Neural progenitor cell (in vitro differentiated cells): ENCODE measurements around the gene RBM26. TPM values are rescaled to one million over a fixed set of nuclear protein-coding genes. Genes with fewer than 3 reads are reported as not detected.
A peak's percentile ranks its signal among the peaks of the same experiment; 100 is the strongest.

Experiments
- DNase-seq: peaks from one replicate; pipeline ENCODE4 v3.0.0-alpha.2; 2016; ENCODE audit warnings: low spot score
- H2AFZ ChIP-seq: fragments of 200-600 bp; sonication (generic); replicated peaks from 2 replicates; pipeline ENCODE4 v1.6.1; 2016; ENCODE audit warnings: antibody characterized with exemption
- H3F3A ChIP-seq: fragments of 200-600 bp; sonication (generic); 2 replicates; pipeline ENCODE4 v1.6.1; 2016; ENCODE audit warnings: antibody characterized with exemption, low read depth
- H3K27ac ChIP-seq: fragments of 200-600 bp; sonication (generic); 2 replicates; pipeline ENCODE4 v1.5.1; 2016; ENCODE audit warnings: mild to moderate bottlenecking
- H3K27me3 ChIP-seq: fragments of 200-600 bp; sonication (generic); 2 replicates; pipeline ENCODE4 v1.6.1; 2016; ENCODE audit warnings: mild to moderate bottlenecking, moderate library complexity
- H3K36me3 ChIP-seq: fragments of 200-600 bp; sonication (generic); 2 replicates; pipeline ENCODE4 v1.5.1; 2016
- H3K4me1 ChIP-seq: fragments of 200-600 bp; sonication (generic); 2 replicates; pipeline ENCODE4 v1.6.1; 2016; ENCODE audit warnings: mixed run types
- H3K4me2 ChIP-seq: fragments of 200-600 bp; sonication (generic); 2 replicates; pipeline ENCODE4 v1.6.1; 2016
- H3K4me3 ChIP-seq: fragments of 200-600 bp; sonication (generic); 2 replicates; pipeline ENCODE4 v1.5.1; 2016
- H3K79me2 ChIP-seq: fragments of 200-600 bp; sonication (generic); 2 replicates; pipeline ENCODE4 v1.6.1; 2016; ENCODE audit warnings: low read depth
- H3K9ac ChIP-seq: fragments of 200-600 bp; sonication (generic); 2 replicates; pipeline ENCODE4 v1.6.1; 2016
- H3K9me3 ChIP-seq: fragments of 200-600 bp; sonication (generic); 2 replicates; pipeline ENCODE4 v1.5.1; 2016; ENCODE audit warnings: low read depth
- H4K20me1 ChIP-seq: fragments of 200-600 bp; sonication (generic); 2 replicates; pipeline ENCODE4 v1.6.1; 2016; ENCODE audit warnings: low read depth
- H3K27ac Mint-ChIP-seq: 3 replicates; pipeline ENCODE4 v1.8.0; 2021; ENCODE audit warnings: mixed read lengths
- H3K27me3 Mint-ChIP-seq: 2 replicates; pipeline ENCODE4 v1.8.0; 2022; ENCODE audit warnings: low read depth, mild to moderate bottlenecking, inconsistent platforms, moderate library complexity, mixed read lengths; ENCODE audit not compliant: insufficient read depth
- H3K36me3 Mint-ChIP-seq: 3 replicates; pipeline ENCODE4 v1.8.0; 2021; ENCODE audit warnings: mixed read lengths
- H3K4me1 Mint-ChIP-seq: 3 replicates; pipeline ENCODE4 v1.8.0; 2021; ENCODE audit warnings: mixed read lengths
- H3K4me3 Mint-ChIP-seq: 3 replicates; pipeline ENCODE4 v1.8.0; 2021; ENCODE audit warnings: mild to moderate bottlenecking, moderate library complexity, mixed read lengths
- H3K9me3 Mint-ChIP-seq: 3 replicates; pipeline ENCODE4 v1.8.0; 2020; ENCODE audit warnings: mixed read lengths
- EZH2 ChIP-seq: fragments of 200-600 bp; sonication (generic); IDR thresholded peaks from 2 replicates; pipeline ENCODE4 v1.6.1; 2017; ENCODE audit warnings: antibody characterized with exemption, mild to moderate bottlenecking, moderate library complexity
- EZH2phosphoT487 ChIP-seq: fragments of 200-600 bp; sonication (generic); IDR thresholded peaks from 2 replicates; pipeline ENCODE4 v1.6.1; 2017; ENCODE audit warnings: antibody characterized with exemption
- total RNA-seq: library from RNA; depleted of rRNA; stranded (reverse); fragments of >200 nt; gene quantifications from 2 replicates; pipeline ENCODE4 v1.2.3, GENCODE V29; 2015; ENCODE audit warnings: low replicate concordance
- TF ChIP-seq, protein P1 (sequence below): fragments of 200-600 bp; sonication (generic); IDR thresholded peaks from 2 replicates; pipeline ENCODE4 v1.5.1; 2017; ENCODE audit warnings: antibody characterized with exemption, mild to moderate bottlenecking

The RBM26 gene
- total RNA-seq, 1 donor from 2014 or later = 136 TPM

DNA sequence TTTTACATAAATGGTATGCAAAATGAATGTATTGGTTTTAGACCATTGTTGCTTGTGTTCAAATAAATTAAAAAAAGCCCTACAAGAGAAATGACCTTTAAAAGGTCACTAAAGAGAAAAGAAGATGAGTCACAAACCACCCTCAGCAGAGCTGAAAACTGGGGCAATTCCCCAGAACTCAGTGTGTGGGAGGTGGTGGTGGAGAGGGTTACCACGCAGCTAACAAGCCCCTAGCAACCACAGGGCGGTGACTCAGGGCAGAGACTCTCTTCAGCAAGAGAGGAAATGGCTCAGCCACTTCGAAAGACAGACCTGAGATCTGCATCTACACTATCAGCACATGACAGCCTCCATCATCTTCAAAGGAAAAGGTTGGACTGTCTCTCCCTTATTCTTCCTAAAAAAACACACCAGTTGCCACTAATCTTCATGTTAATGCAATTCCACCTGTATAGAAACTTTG lies 45.5 kb upstream of the RBM26 start:
- Histone ChIP-seq H3K36me3 (no peaks in the 10 kb centered on the region), H2AFZ (no peak overlapping the region), H3K4me1 (peaks cover 13% of the 10 kb centered on the region), H3K27me3 (peaks cover 42% of the 10 kb centered on the region), H3K4me3 (no peak overlapping the region), H3K27ac (no peak overlapping the region), H4K20me1 (peaks cover 10% of the 10 kb centered on the region), H3K9ac (no peak overlapping the region), H3K9me3 (no peaks in the 10 kb centered on the region), H3K4me2 (no peak overlapping the region), H3F3A (peaks cover 8% of the 10 kb centered on the region), H3K79me2 (no peaks in the 10 kb centered on the region)
- H3K4me1 Mint-ChIP-seq = peaks cover 29% of the 10 kb centered on the region
- TF ChIP-seq EZH2phosphoT487 (no peak), EZH2 (no peak)
- TF ChIP-seq, protein P1, sequence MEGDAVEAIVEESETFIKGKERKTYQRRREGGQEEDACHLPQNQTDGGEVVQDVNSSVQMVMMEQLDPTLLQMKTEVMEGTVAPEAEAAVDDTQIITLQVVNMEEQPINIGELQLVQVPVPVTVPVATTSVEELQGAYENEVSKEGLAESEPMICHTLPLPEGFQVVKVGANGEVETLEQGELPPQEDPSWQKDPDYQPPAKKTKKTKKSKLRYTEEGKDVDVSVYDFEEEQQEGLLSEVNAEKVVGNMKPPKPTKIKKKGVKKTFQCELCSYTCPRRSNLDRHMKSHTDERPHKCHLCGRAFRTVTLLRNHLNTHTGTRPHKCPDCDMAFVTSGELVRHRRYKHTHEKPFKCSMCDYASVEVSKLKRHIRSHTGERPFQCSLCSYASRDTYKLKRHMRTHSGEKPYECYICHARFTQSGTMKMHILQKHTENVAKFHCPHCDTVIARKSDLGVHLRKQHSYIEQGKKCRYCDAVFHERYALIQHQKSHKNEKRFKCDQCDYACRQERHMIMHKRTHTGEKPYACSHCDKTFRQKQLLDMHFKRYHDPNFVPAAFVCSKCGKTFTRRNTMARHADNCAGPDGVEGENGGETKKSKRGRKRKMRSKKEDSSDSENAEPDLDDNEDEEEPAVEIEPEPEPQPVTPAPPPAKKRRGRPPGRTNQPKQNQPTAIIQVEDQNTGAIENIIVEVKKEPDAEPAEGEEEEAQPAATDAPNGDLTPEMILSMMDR = no peak
- H3K9me3 Mint-ChIP-seq = no peaks in the 10 kb centered on the region
- H3K36me3 Mint-ChIP-seq = no peaks in the 10 kb centered on the region
- H3K27ac Mint-ChIP-seq = peak overlapping the region; percentile 40
- no peak for DNase-seq
- peak overlapping the region; percentile 4 for H3K4me3 Mint-ChIP-seq
- H3K27me3 Mint-ChIP-seq = no peaks in the 10 kb centered on the region

DNA sequence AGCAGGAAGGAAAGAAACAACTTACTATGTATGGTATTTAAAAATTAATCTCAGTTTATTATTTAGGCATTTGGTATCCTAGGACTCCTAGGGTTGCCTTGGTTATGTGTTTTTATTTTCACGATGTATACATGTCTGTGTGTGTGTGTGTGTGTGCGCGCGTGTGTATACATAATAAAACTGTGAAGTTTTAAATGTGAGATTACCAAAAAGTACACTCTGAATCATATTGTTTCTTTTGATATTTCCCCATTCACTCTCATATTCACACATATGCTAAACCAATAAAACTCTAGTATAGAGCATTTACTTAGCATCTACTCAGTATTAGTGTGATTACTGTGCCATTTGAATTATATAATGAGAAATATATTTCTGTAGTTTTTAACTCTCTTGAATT lies 44.1 kb upstream of the RBM26 start:
- Histone ChIP-seq H2AFZ (no peak overlapping the region), H3K4me3 (no peak overlapping the region), H4K20me1 (peaks cover 10% of the 10 kb centered on the region), H3F3A (peaks cover 8% of the 10 kb centered on the region), H3K9me3 (no peaks in the 10 kb centered on the region), H3K36me3 (no peaks in the 10 kb centered on the region), H3K79me2 (no peaks in the 10 kb centered on the region), H3K4me1 (peaks cover 13% of the 10 kb centered on the region), H3K9ac (no peak overlapping the region), H3K27ac (no peak overlapping the region), H3K4me2 (no peak overlapping the region), H3K27me3 (peaks cover 56% of the 10 kb centered on the region)
- peaks cover 2% of the 10 kb centered on the region for H3K9me3 Mint-ChIP-seq
- H3K4me3 Mint-ChIP-seq = no peak overlapping the region
- H3K4me1 Mint-ChIP-seq = peaks cover 39% of the 10 kb centered on the region
- DNase-seq = no peak
- TF ChIP-seq, protein P1 = no peak
- TF ChIP-seq EZH2phosphoT487 = no peak
- no peak for TF ChIP-seq EZH2
- peaks cover 2% of the 10 kb centered on the region for H3K27me3 Mint-ChIP-seq
- no peaks in the 10 kb centered on the region for H3K36me3 Mint-ChIP-seq
- H3K27ac Mint-ChIP-seq = no peak overlapping the region

DNA sequence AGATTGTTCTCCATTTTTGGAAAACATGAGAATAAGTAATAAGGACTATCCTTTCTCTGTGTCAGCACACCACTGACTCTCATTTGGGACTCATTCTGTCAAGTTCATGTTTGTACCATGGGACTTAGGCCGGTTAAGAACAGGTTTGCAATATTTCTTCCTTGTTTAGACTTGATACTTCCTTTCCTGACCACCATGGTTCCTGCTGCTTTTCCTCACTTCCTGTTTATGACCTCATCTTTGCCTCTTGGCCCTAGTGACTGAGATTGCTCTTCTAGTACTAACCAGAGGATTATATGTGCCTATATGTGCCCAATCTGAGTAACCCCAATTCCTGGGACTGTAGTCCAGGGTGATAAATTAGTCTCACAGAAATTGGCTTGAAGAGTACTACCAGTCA lies 42.4 kb upstream of the RBM26 start:
- Mint-ChIP-seq H3K27ac (no peak overlapping the region), H3K36me3 (no peaks in the 10 kb centered on the region), H3K9me3 (peaks cover 2% of the 10 kb centered on the region), H3K27me3 (peaks cover 2% of the 10 kb centered on the region), H3K4me1 (peaks cover 39% of the 10 kb centered on the region), H3K4me3 (no peak overlapping the region)
- H3K4me2 ChIP-seq = no peak overlapping the region
- peaks cover 13% of the 10 kb centered on the region for H3K4me1 ChIP-seq
- TF ChIP-seq, protein P1 = no peak
- TF ChIP-seq EZH2 (no peak), EZH2phosphoT487 (no peak)
- H3F3A ChIP-seq = peaks cover 8% of the 10 kb centered on the region
- no peak overlapping the region for H3K27ac ChIP-seq
- H3K36me3 ChIP-seq = no peaks in the 10 kb centered on the region
- no peak overlapping the region for H3K4me3 ChIP-seq
- peaks cover 59% of the 10 kb centered on the region for H3K27me3 ChIP-seq
- no peak overlapping the region for H3K9ac ChIP-seq
- H4K20me1 ChIP-seq = peaks cover 10% of the 10 kb centered on the region
- H2AFZ ChIP-seq = no peak overlapping the region
- no peaks in the 10 kb centered on the region for H3K9me3 ChIP-seq
- no peaks in the 10 kb centered on the region for H3K79me2 ChIP-seq
- no peak for DNase-seq
